Osteocyte (in vitro differentiated cells): ENCODE measurements around the gene CIP2A. TPM values are rescaled to one million over a fixed set of nuclear protein-coding genes. Genes with fewer than 3 reads are reported as not detected.
A peak's percentile ranks its signal among the peaks of the same experiment; 100 is the strongest.

Experiments
- DNase-seq: peaks from one replicate; pipeline ENCODE4 v3.0.0; 2021; ENCODE audit warnings: mixed read lengths; ENCODE audit not compliant: unreplicated experiment; ENCODE audit errors: extremely low spot score
- H3K27ac Mint-ChIP-seq: one replicate; pipeline ENCODE4 v1.8.0; 2021; ENCODE audit warnings: mild to moderate bottlenecking, mixed read lengths; ENCODE audit not compliant: unreplicated experiment
- H3K27me3 Mint-ChIP-seq: one replicate; pipeline ENCODE4 v1.8.0; 2021; ENCODE audit warnings: mixed read lengths; ENCODE audit not compliant: unreplicated experiment
- H3K36me3 Mint-ChIP-seq: one replicate; pipeline ENCODE4 v1.8.0; 2021; ENCODE audit warnings: mixed read lengths; ENCODE audit not compliant: unreplicated experiment
- H3K4me1 Mint-ChIP-seq: one replicate; pipeline ENCODE4 v1.8.0; 2021; ENCODE audit warnings: mixed read lengths; ENCODE audit not compliant: unreplicated experiment
- H3K4me3 Mint-ChIP-seq: one replicate; pipeline ENCODE4 v1.8.0; 2021; ENCODE audit warnings: mild to moderate bottlenecking, moderate library complexity, mixed read lengths; ENCODE audit not compliant: unreplicated experiment
- H3K9me3 Mint-ChIP-seq: one replicate; pipeline ENCODE4 v1.8.0; 2021; ENCODE audit warnings: mixed read lengths; ENCODE audit not compliant: unreplicated experiment
- CTCF ChIP-seq: fragments of 200-600 bp; sonication (generic); IDR thresholded peaks from 2 replicates; pipeline ENCODE4 v1.5.0; 2021; ENCODE audit warnings: antibody characterized with exemption, mild to moderate bottlenecking, moderate library complexity
- total RNA-seq: library from RNA; stranded (reverse); gene quantifications from 2 replicates; pipeline ENCODE4 v1.2.1, GENCODE V29; 2021

CIP2A gene
- total RNA-seq, 1 donor from 2014 or later: 10.2 TPM

- TF ChIP-seq CTCF: no peak
- H3K27me3 Mint-ChIP-seq: no peaks in the 10 kb centered on the region
- peaks cover 9% of the 10 kb centered on the region for H3K36me3 Mint-ChIP-seq
- no peak for DNase-seq
- no peak overlapping the region for H3K4me3 Mint-ChIP-seq
- H3K4me1 Mint-ChIP-seq: peaks cover 2% of the 10 kb centered on the region
- no peaks in the 10 kb centered on the region for H3K9me3 Mint-ChIP-seq
- no peak overlapping the region for H3K27ac Mint-ChIP-seq
Measured at GRCh38 chr3:108566599-108566998, 22.6 kb downstream of the CIP2A start.

- no peak for TF ChIP-seq CTCF
- Mint-ChIP-seq H3K4me3 (no peak overlapping the region), H3K27ac (no peak overlapping the region), H3K9me3 (no peaks in the 10 kb centered on the region), H3K27me3 (no peaks in the 10 kb centered on the region), H3K36me3 (peaks cover 10% of the 10 kb centered on the region), H3K4me1 (peaks cover 2% of the 10 kb centered on the region)
- no peak for DNase-seq
Measured at GRCh38 chr3:108565506-108565905, 23.7 kb downstream of the CIP2A start.

- Mint-ChIP-seq H3K27ac (peak overlapping the region; percentile 63), H3K9me3 (no peaks in the 10 kb centered on the region), H3K27me3 (no peaks in the 10 kb centered on the region), H3K4me1 (peaks cover 2% of the 10 kb centered on the region), H3K36me3 (peaks cover 10% of the 10 kb centered on the region), H3K4me3 (no peak overlapping the region)
- DNase-seq: no peak
- no peak for TF ChIP-seq CTCF
Measured at GRCh38 chr3:108564564-108564963, 24.7 kb downstream of the CIP2A start.

- TF ChIP-seq CTCF: no peak
Measured at GRCh38 chr3:108562565-108562964, 26.7 kb downstream of the CIP2A start.

GRCh38 chr3:108555966-108556581 lies 33.2 kb downstream of the CIP2A start:
- H3K9me3 Mint-ChIP-seq: no peaks in the 10 kb centered on the region
- H3K27me3 Mint-ChIP-seq: no peaks in the 10 kb centered on the region
- H3K4me1 Mint-ChIP-seq: peaks cover 19% of the 10 kb centered on the region

More at GRCh38 chr3:108562565-108562964, 26.7 kb downstream of the CIP2A start:
- Mint-ChIP-seq H3K4me1 (peaks cover 2% of the 10 kb centered on the region), H3K4me3 (no peak overlapping the region), H3K27me3 (no peaks in the 10 kb centered on the region), H3K36me3 (peaks cover 16% of the 10 kb centered on the region), H3K27ac (no peak overlapping the region), H3K9me3 (no peaks in the 10 kb centered on the region)
- DNase-seq: no peak

More at GRCh38 chr3:108555966-108556581, 33.2 kb downstream of the CIP2A start:
- no peak overlapping the region for H3K4me3 Mint-ChIP-seq
- peaks cover 7% of the 10 kb centered on the region for H3K36me3 Mint-ChIP-seq
- no peak overlapping the region for H3K27ac Mint-ChIP-seq
- no peak for TF ChIP-seq CTCF
- no peak for DNase-seq
